Ishikawa (cell line): ENCODE data around the gene PLCB1.

Source experiments
- CREB1 ChIP-seq: IDR thresholded peaks from 2 replicates; pipeline ENCODE4 v1.6.1; 2012; ENCODE audit warnings: low read depth
- EGR1 ChIP-seq: IDR thresholded peaks from 2 replicates; pipeline ENCODE4 v1.6.1; 2012
- EP300 ChIP-seq: IDR thresholded peaks from 2 replicates; pipeline ENCODE4 v1.6.1; 2012; ENCODE audit warnings: borderline replicate concordance
- NFIC ChIP-seq: IDR thresholded peaks from 2 replicates; pipeline ENCODE4 v1.6.1; 2012
- REST ChIP-seq: IDR thresholded peaks from 2 replicates; pipeline ENCODE4 v1.6.1; 2012; ENCODE audit warnings: low read depth, mild to moderate bottlenecking
- TAF1 ChIP-seq: IDR thresholded peaks from 2 replicates; pipeline ENCODE4 v1.6.1; 2012; ENCODE audit warnings: low read depth, mild to moderate bottlenecking
- YY1 ChIP-seq: IDR thresholded peaks from 2 replicates; pipeline ENCODE4 v1.6.1; 2012; ENCODE audit warnings: low read depth
- ZBTB7A ChIP-seq: IDR thresholded peaks from 2 replicates; pipeline ENCODE4 v1.6.1; 2012; ENCODE audit warnings: low read depth
- TF ChIP-seq, protein P1 (sequence below): IDR thresholded peaks from 2 replicates; pipeline ENCODE4 v1.6.1; 2012
- TF ChIP-seq, protein P2 (sequence below): IDR thresholded peaks from 2 replicates; pipeline ENCODE4 v1.6.1; 2012

- TF ChIP-seq EP300: no peak
- TF ChIP-seq, protein P1, sequence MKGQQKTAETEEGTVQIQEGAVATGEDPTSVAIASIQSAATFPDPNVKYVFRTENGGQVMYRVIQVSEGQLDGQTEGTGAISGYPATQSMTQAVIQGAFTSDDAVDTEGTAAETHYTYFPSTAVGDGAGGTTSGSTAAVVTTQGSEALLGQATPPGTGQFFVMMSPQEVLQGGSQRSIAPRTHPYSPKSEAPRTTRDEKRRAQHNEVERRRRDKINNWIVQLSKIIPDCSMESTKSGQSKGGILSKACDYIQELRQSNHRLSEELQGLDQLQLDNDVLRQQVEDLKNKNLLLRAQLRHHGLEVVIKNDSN: no peak
- no peak for TF ChIP-seq TAF1
- TF ChIP-seq EGR1: no peak
- TF ChIP-seq, protein P2, sequence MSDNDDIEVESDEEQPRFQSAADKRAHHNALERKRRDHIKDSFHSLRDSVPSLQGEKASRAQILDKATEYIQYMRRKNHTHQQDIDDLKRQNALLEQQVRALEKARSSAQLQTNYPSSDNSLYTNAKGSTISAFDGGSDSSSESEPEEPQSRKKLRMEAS: no peak
- no peak for TF ChIP-seq YY1
- no peak for TF ChIP-seq CREB1
- TF ChIP-seq ZBTB7A: no peak
- TF ChIP-seq REST: no peak
- TF ChIP-seq NFIC: no peak
Observed at GRCh38 chr20:8373579-8373978, 241.5 kb downstream of the PLCB1 start.
